SK-N-DZ (cell line): Measurements from ENCODE around the gene VRK2. TPM values are rescaled to one million over a fixed set of nuclear protein-coding genes. Genes with fewer than 3 reads are reported as not detected.

Experiments
- DNase-seq: peaks from one replicate; pipeline ENCODE4 v3.0.0-alpha.2; 2015; ENCODE audit warnings: low spot score
- polyA plus RNA-seq, 2 experiments: library from polyadenylated mRNA; depleted of rRNA; stranded (reverse); fragments of >200 nt; gene quantifications; 2 replicates each; pipeline ENCODE4 v1.2.3, GENCODE V29; 2014

VRK2 gene
- 0.07 TPM in 1 of 2 replicates, not detected in the other for polyA plus RNA-seq (2014; cell fraction: cytosol; rRNA removed)
- not detected in 2 replicates for polyA plus RNA-seq (2014; cell fraction: nucleus; rRNA removed)

GRCh38 chr2:58046585-58047372 is at the start of gene VRK2:
Gene VRK2, plus strand, starts transcription at chr2:58046806. Its CDS starts 2,026 bp downstream, at chr2:58048832.
- DNase-seq, result no peak

DNA sequence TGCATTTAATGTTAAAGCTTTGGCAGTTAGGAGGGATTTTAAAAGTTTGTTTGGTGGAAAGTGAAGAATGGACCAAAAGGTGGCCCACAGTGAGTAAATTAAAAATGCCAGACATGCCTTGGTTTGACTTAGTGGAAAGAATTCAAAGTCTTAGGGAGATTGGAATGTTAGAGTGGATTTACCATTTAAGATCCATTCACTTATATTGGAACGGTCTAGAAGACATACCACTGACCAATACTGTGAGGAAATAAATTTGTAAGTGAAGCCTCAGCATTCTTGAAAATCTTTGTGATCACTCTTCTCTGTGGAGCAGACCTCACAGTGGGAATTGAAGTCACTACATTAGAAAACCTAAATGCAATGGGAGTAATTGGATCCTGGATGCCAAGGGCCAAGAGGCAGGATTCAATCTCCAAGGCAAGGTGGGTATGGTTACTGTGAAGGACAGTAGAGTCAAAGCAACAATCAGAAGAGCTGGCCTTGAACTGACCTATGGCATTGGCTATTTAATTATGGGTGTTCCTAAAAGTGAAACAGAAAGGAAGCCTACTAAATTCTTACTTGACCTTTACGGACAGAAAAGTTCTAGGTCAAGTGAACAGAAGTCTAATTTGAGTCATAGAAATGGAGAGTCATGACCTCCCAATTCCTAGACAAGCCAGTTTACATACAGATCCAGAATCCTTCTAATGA is 40.2 kb upstream of the VRK2 start:
- no peak for DNase-seq

DNA sequence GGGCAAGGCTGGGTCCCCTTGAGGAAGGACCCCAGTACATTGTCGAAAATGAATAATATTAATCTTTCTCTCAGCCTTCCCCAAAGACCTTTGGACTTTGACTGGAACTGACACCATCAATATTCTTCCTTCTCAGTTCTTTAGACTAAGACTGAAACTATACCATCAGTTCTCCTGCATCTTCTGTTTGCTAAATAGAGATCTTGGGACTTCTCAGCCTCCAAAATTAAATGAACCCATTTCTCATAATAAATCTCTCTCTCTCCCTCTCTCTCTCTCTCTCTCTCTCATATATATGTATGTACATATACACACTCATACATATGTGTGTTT is 39.7 kb upstream of the VRK2 start:
- DNase-seq, result no peak

GRCh38 chr2:58010599-58010998 is 36.0 kb upstream of the VRK2 start:
- no peak for DNase-seq

DNA sequence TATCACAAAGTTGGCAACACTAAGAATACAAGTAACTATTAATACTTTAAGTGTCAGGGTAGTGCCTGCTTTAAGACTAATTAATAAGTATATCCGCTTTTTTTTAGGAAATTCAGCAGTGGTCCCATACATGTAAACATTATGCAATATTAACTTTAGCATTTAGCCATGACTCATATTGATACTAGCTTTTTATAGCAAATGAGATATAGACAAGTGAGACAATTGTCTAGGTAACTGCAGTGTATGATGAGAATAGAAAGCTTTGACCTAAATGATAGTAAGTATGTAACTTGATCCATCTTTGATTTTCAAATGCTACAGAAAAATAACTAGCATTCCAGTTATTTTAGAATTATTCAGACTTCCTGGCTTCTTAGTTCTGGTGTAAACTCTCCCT is 27.4 kb upstream of the VRK2 start:
- no peak for DNase-seq

DNA sequence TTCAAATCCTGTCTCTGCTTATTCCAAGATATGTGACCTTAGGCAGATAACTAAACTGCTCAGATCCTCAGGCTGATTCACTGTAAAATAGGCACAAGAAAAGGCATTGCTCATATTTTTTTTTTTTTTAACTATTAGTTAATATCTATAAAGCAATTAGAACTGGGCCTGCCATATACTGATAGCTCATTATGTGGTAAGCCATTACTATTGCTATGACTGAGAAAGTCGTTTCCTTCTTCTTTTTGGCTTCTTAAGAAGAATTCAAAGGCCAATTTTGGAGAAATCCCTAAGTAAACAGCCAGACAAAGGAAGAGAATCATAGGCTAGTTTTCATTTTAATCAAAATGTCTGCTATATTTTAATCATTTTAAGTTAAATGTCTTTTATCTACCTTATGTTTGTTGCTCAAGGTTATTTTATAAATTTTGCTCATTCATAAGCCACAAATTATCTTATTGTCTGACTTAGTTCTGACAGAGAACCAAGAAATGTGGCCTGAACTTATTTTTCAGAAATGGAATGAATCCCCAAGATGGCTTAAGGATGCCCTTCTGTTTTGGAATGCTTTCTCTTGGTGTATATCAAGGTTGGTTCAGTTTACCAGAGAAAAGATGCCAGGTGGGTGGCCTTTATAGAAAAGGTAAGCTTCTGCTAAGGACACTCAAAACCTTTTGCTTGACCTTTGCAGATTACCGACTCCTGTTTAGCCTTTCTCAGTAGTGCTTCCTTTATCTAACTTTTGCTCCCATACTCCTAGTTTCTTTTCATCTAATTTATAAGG is 21.3 kb upstream of the VRK2 start:
- DNase-seq, result no peak

GRCh38 chr2:58027029-58027428 is 19.6 kb upstream of the VRK2 start:
- no peak for DNase-seq

DNA sequence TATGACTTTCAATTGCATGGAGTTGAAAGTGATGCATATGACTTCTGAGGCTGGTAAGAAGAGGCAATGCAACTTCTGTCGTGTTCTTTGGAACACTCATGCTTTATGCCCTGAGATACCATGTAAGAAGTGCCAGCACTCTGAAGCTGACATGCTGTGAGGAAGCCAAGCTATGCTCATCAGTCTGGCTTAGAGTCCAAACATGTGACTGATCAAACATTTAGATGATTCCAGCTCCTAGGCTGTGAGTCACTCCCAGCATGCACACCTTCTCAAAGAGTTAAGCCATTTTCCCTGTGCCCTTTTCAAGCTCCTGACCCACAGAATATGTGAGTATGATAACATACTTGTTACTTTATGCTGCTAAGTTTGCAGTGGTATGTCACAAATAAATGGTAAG is 15.8 kb upstream of the VRK2 start:
- no peak for DNase-seq

- DNase-seq, result no peak
These were observed 14.4 kb upstream of the VRK2 start for GRCh38 chr2:58032016-58032763.

DNA sequence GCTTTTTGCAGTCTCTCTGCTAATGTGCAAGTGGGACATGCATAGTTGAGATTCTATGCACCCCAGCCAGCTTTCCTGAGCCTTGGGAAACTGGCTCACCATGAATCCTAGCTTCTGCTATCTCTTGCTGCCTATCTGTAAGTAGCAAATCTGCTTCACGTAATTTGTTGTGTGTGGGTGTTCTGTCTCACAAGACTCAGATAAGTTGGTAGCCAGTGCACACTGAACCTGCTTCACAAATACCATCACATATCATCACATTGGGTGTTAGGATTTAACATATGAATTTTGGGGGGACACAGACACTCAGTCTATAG is 13.9 kb upstream of the VRK2 start:
- no peak for DNase-seq

DNA sequence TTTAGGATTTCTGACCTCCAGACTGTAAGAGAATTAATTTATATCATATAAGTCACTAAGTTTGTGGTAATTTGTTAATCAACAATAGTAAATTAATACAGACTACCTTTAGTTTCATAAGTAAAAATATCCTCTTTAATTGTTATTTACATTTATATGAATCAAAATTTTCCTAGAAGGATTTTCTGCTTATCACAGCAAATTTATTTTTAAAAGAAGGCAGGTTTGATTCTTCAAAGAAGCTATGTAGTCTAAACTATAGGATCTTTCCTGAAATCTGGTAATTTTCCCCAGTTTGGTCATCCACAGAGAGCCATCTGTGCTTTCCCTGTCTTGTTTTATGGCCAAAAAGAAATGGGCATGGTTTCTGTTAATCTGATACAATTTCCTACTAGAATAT is 13.1 kb upstream of the VRK2 start:
- no peak for DNase-seq

- DNase-seq, result no peak
These were observed 11.3 kb upstream of the VRK2 start for GRCh38 chr2:58035352-58035751.

GRCh38 chr2:58039170-58039611 is 7.4 kb upstream of the VRK2 start:
- DNase-seq, result no peak

- no peak for DNase-seq
These were observed 4.1 kb upstream of the VRK2 start for GRCh38 chr2:58042486-58042970.

GRCh38 chr2:58044145-58044544 is 2.5 kb upstream of the VRK2 start:
- DNase-seq, result no peak

DNA sequence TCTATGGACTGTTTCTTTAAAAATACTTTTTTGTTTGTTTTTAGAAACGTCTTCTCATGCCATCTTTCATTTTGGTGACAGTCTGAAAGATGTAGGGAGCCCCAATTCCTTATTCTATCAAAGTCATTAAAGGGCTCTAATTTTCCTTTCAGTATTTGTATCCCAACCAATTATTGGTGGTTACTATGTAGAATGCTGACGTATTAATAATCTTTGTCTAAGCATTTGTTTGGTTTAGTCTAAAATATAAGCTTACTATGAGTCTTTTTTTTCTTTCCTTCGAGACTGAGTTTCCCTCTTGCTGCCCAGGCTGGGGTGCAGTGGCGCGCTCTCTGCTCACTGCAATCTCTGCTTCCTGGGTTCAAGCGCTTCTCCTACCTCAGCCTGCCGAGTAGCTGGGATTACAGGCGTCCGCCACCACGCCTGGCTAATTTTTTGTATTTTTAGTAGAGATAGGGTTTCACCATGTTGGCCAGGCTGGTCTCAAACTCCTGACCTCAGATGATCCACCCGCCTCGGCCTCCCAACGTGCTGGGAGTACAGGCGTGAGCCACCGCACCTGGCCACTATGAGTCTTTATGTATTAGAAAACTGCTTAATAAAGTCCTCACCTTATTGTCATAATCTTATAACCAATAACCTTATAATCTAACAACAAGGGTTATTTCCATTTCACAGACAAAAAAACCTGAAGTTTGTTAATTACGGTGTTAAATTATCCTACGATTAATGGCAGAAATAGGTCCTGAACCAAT is 849 bp upstream of the VRK2 start:
- DNase-seq, result no peak

DNA sequence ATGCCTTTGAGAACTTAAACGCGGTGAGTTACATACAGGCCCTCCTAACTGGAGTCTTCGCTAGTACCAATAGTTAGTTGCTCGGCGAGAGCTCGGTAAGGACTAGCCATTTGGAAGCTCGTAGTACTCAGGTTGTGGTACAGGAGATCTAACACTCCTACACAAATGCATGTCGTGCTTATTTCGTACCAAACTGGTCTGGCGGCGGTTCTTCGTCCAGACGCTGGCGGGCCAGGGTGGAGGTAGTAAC is 346 bp upstream of the VRK2 start:
- DNase-seq, result no peak

DNA sequence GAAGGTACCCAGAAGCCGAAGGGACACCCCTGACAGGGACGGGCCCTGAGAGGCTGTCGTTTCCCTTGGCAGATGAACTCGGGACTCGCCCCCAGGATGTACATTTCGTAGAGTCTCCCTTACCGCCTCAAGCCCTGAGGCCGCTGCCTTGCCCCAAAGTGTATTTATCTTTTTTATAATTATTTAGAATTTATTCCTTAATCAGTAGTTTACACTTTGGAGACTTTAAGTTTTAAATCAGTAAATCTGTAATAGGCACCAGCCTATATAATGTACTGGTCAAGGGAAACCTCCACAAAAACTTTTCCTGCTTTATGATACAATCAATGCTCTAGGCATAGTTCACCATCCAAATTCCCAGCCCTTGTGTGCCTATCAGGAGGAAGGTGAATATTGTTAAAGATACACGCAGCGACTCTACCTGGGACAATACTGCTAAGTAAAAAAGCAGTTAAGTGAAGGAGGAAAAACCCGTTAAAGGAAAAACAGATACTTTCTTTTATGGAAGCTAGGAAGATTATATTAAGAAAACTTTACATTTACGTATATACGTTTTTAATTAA is 848 bp downstream of the VRK2 start:
- no peak for DNase-seq

DNA sequence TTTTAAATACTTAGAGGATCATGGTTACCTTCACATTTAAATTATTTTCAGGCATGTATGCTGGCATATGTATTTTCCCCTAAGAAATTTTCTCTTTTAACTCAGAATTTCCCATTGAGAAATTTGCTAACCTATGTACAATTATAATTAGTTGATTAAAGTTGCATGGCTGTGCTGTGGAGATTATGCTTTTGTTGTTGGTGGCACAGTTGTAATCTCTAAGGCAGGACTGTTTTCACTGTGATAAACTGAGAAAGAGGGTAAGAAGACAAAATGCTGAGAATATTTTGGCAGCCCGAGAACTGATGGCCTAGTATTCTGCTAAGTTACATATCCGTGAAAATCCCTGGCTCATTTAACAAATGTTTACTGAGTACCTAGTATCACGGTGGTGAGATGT is 1.4 kb downstream of the VRK2 start:
- DNase-seq, result no peak

DNA sequence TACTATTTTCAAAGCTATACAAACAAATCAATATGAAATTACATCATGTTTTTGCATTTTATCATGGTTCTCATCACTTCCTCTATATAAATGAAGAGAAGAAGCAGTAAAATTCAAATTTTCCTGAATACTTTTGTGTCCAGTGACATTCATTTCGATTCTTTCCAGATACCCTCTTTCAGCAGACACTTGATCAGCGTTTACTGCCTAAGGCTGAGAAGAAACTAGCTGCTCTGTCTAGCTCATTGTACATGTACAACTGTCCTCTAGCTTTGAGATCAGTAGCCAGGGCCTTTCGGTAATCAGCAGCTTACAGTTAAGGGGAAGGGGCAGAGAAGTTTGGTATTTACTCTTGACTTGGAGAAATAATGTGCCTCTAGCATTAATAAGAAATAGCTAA is 4.8 kb downstream of the VRK2 start:
- no peak for DNase-seq

DNA sequence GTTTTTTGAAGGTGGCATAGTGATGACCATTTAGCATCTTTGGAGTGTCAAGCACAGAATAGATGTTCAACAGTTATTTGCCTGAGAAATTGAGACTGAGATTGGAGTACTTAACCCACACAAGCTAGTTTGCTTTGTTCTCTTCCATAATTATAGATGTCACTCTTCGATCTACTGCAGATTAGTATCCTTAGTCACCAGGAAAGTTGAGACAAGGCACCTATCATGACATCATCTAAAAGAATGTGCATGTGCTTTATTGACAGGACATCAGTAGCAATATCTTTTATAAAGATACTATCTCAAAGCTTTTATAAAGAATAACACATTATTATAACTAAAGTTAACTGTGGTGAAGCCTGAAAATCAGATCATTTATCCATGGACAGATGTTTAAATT is 6.4 kb downstream of the VRK2 start:
- DNase-seq, result no peak
